Thoracic aorta (tissue), 2 donors: Measurements from ENCODE around the gene NRP1. TPM values are rescaled to one million over a fixed set of nuclear protein-coding genes. Genes with fewer than 3 reads are reported as not detected.
"Not testable (repeated sequence)": the region's sequence is repeated elsewhere in the genome, so short reads cannot be mapped to it uniquely, and the experiment has no call there.

Experiments
- ATAC-seq: fragments of 150-250 bp; one replicate; pipeline ENCODE4 v1.8.0; 2017; ENCODE audit warnings: low read depth; ENCODE audit not compliant: insufficient number of reproducible peaks, low FRiP score
- DNase-seq: peaks from one replicate; pipeline ENCODE4 v3.0.0-alpha.2; 2020; ENCODE audit warnings: low spot score
- H3K27ac ChIP-seq, 2 donors: fragments of 200-600 bp; sonication (generic); 1 replicate in 1 of 2; 2 replicates in 1 of 2; pipeline ENCODE4 v1.5.1; 2016; ENCODE audit warnings: mild to moderate bottlenecking in 2 of 2, moderate library complexity in 2 of 2
- H3K27me3 ChIP-seq: fragments of 200-600 bp; sonication (generic); replicated peaks from 2 replicates; pipeline ENCODE4 v1.6.0; 2016; ENCODE audit warnings: mild to moderate bottlenecking; ENCODE audit not compliant: insufficient read depth
- H3K36me3 ChIP-seq: fragments of 200-600 bp; sonication (generic); one replicate; pipeline ENCODE4 v1.5.1; 2016
- H3K4me1 ChIP-seq, 2 donors: fragments of 200-600 bp; sonication (generic); 1 replicate in 1 of 2; 2 replicates in 1 of 2; pipeline versions ENCODE4 v1.5.1 to v1.6.0; 2016; ENCODE audit warnings: low read depth in 2 of 2, mild to moderate bottlenecking in 1 of 2; ENCODE audit not compliant: control insufficient read depth in 1 of 2
- H3K4me3 ChIP-seq: fragments of 200-600 bp; sonication (generic); 2 replicates; pipeline ENCODE4 v1.5.1; 2016; ENCODE audit warnings: mild to moderate bottlenecking
- H3K9me3 ChIP-seq: fragments of 200-600 bp; sonication (generic); 2 replicates; pipeline ENCODE4 v1.5.1; 2016
- total RNA-seq, 2 donors: library from RNA; depleted of rRNA; stranded (reverse); fragments of >200 nt; gene quantifications; one replicate each; pipeline versions ENCODE4 v1.1.0 to v1.2.3, GENCODE V29; 2016
- TF ChIP-seq, protein P1 (sequence below): fragments of 200-600 bp; sonication (generic); IDR thresholded peaks from one replicate; pipeline ENCODE4 v1.5.1; 2019; ENCODE audit warnings: antibody characterized with exemption

Gene NRP1
- total RNA-seq, 2 donors from 2014 or later: 66.9 to 117 TPM

DNA sequence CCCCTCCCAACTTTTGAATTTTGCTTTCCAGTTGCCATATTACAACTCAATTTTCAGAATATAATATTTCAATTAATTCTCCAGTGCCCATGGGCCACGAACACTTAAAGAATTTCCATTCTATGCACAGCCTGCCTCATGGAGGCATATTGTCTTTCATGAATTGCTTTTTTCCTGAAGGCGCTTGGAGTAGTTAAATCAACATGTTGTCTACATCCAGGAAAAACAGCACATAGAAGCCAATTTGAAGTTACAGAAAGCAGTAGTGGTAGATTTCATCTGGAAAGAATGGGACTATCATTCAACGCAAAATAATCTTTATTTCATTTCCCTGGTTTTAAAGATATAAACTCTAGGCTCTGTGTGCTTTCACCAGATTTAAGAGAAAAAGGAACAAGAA lies 106.0 kb downstream of the NRP1 start:
- Histone ChIP-seq H3K4me1 (peaks cover 0 to 20% of the 10 kb centered on the region in 2 donors), H3K9me3 (no peaks in the 10 kb centered on the region), H3K4me3 (no peak overlapping the region), H3K27me3 (no peaks in the 10 kb centered on the region), H3K36me3 (peaks cover 7% of the 10 kb centered on the region), H3K27ac (no peak overlapping the region)
- no peak for ATAC-seq
- DNase-seq: no peak
- TF ChIP-seq, protein P1, sequence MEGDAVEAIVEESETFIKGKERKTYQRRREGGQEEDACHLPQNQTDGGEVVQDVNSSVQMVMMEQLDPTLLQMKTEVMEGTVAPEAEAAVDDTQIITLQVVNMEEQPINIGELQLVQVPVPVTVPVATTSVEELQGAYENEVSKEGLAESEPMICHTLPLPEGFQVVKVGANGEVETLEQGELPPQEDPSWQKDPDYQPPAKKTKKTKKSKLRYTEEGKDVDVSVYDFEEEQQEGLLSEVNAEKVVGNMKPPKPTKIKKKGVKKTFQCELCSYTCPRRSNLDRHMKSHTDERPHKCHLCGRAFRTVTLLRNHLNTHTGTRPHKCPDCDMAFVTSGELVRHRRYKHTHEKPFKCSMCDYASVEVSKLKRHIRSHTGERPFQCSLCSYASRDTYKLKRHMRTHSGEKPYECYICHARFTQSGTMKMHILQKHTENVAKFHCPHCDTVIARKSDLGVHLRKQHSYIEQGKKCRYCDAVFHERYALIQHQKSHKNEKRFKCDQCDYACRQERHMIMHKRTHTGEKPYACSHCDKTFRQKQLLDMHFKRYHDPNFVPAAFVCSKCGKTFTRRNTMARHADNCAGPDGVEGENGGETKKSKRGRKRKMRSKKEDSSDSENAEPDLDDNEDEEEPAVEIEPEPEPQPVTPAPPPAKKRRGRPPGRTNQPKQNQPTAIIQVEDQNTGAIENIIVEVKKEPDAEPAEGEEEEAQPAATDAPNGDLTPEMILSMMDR: no peak

GRCh38 chr10:33227489-33227888 lies 107.0 kb downstream of the NRP1 start:
- no peak overlapping the region for H3K27ac ChIP-seq
- TF ChIP-seq, protein P1: no peak
- H3K36me3 ChIP-seq: peaks cover 11% of the 10 kb centered on the region
- H3K4me1 ChIP-seq: peaks cover 0 to 20% of the 10 kb centered on the region in 2 donors
- H3K27me3 ChIP-seq: no peaks in the 10 kb centered on the region
- no peak for ATAC-seq
- H3K9me3 ChIP-seq: no peaks in the 10 kb centered on the region
- H3K4me3 ChIP-seq: no peak overlapping the region
- no peak for DNase-seq

- H3K36me3 ChIP-seq: peaks cover 11% of the 10 kb centered on the region
- peak overlapping the region in 1 of 2 donors; percentile 22 for H3K27ac ChIP-seq
- DNase-seq: no peak
- no peaks in the 10 kb centered on the region for H3K9me3 ChIP-seq
- no peak overlapping the region for H3K4me3 ChIP-seq
- no peaks in the 10 kb centered on the region for H3K27me3 ChIP-seq
- TF ChIP-seq, protein P1: no peak
- no peak for ATAC-seq
- peaks cover 0 to 19% of the 10 kb centered on the region in 2 donors for H3K4me1 ChIP-seq
These were observed 110.1 kb downstream of the NRP1 start for GRCh38 chr10:33224251-33224965.

DNA sequence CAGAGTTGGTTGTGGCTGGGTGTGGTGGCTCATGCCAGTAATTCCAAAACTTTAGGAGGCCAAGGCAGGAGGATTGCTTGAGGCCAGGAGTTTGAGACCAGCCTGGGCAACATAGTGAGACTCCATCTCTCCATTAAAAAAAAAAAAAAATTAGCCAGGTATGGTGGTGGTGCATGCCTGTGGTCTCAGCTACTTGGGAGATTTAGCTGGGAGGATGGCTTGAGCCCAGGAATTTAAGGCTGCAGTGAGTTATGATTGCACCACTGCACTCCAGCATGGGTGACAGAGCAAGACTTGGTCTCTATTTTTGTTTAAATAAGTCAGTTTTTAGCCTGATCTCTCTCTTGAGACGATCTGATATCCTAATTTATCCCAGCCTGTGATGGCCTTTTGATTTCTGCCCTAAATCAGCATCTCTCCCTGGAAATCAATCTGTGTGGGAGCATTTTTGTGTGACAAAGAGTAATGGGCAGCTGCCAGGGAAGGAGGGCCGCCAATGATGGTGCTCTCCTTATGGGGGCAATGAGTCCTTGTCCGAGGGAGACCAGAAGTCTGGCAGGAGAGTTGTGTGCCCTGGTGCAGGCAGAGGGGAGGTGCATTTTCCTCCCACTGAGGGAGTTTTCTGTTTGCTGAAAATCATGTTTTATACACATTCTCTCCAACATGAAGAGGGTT lies 111.0 kb downstream of the NRP1 start:
- no peak for ATAC-seq
- Histone ChIP-seq H3K4me1 (peaks cover 0 to 20% of the 10 kb centered on the region in 2 donors), H3K4me3 (no peak overlapping the region), H3K27ac (peak overlapping the region; percentile 22 to 26), H3K9me3 (no peaks in the 10 kb centered on the region), H3K36me3 (peaks cover 11% of the 10 kb centered on the region), H3K27me3 (no peaks in the 10 kb centered on the region)
- DNase-seq: no peak
- TF ChIP-seq, protein P1: no peak

- H3K27ac ChIP-seq, ATAC-seq: not testable (repeated sequence)
These were observed 112.2 kb downstream of the NRP1 start for GRCh38 chr10:33222304-33222703.

More at GRCh38 chr10:33222304-33222703, 112.2 kb downstream of the NRP1 start:
- not testable (repeated sequence) for H3K27me3 ChIP-seq, DNase-seq, H3K4me3 ChIP-seq, H3K9me3 ChIP-seq
- Histone ChIP-seq H3K36me3 (peaks cover 11% of the 10 kb centered on the region), H3K4me1 (peaks cover 0 to 22% of the 10 kb centered on the region in 2 donors)
